NCI-H69 (cell line): ENCODE results near the gene SSB.
"Not testable (repeated sequence)": the region's sequence is repeated elsewhere in the genome, so short reads cannot be mapped to it uniquely, and the experiment has no call there.

Experiments
- DNase-seq: peaks from one replicate; lab custom pipeline; 2025; lab: John Stamatoyannopoulos, UW

SSB gene

GRCh38 chr2:169782513-169782912 lies 16.2 kb upstream of the SSB start:
- DNase-seq: no peak

- no peak for DNase-seq
These were observed 8.1 kb upstream of the SSB start for GRCh38 chr2:169790581-169790980.

DNA sequence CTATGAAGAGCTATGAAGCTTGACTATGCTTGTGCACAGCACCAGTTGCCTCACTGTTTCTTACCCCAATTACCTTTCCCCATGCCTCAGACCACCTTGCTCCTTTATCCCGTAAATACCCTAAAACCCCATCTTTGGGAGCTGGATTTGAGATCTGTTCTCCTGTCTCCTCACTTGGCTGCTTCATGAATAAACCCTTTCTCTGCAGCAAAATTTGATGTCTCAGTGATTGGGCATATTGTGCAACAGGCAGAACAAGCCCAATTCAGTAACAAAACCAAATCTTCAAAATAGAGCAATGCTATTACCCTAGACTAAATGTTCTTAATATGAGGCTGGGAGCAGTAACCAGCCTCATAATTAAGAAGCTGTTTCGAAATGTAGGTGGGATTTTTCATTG lies 3.5 kb upstream of the SSB start:
- no peak for DNase-seq

- DNase-seq: peak; percentile 6
These were observed 2.2 kb upstream of the SSB start for GRCh38 chr2:169796441-169796840.

DNA sequence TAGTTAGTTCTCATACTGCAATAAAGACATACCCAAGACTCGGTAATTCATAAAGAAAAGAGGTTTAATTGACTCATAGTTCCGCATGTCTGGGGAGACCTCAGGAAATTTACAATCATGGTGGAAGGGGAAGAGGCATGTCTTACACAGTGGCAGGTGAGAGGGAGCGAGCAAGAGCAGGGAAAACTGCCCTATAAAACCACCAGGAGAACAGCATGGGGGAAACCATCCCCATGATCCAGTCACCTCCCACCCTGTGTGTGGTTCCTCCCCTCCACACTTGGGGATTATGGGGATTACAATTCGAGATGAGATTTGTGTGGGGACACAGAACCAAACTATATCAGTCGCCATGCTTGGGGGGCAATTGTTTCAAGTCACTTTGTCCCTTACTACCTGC lies 1.1 kb upstream of the SSB start:
- no peak for DNase-seq

- DNase-seq: no peak
These were observed 314 bp upstream of the SSB start for GRCh38 chr2:169798397-169798717.

DNA sequence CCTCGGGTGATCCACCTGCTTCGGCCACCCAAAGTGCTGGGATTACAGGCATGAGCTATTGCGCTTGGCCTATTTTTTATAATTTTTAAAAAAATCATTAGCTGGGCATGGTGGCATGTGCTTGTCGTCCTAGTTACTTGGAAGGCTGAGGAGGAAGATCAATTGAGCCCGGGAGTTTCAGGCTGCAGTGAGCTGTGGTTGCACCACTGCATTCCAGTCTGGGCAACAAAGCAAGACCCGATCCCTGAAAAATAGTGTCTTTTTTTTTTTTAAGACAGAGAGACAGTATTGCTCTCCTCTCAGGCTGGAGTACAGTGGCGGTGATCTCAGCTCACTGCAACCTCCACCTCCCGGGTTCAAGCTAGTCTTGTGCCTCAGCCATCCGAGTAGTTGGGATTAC lies 4.8 kb downstream of the SSB start:
- DNase-seq: no peak

DNA sequence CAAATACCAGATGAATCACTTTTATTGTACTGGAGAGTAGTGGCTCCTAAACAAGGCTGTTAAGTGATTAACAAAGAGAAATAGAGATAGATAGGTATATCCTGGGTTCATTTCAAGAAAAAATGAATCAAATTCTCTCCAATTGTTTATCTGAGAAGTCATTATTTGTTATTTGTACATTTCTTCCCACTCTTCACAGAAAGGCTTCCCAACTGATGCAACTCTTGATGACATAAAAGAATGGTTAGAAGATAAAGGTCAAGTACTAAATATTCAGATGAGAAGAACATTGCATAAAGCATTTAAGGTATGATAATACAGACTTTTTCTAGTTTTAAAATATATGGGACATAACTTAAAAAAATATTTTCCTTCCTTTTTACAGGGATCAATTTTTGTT lies 7.9 kb downstream of the SSB start:
- no peak for DNase-seq

GRCh38 chr2:169808221-169808620 lies 9.6 kb downstream of the SSB start:
- DNase-seq: no peak

- no peak for DNase-seq
These were observed 17.2 kb downstream of the SSB start for GRCh38 chr2:169815849-169816248.

- not testable (repeated sequence) for DNase-seq
These were observed 18.3 kb downstream of the SSB start for GRCh38 chr2:169816961-169817360.

DNA sequence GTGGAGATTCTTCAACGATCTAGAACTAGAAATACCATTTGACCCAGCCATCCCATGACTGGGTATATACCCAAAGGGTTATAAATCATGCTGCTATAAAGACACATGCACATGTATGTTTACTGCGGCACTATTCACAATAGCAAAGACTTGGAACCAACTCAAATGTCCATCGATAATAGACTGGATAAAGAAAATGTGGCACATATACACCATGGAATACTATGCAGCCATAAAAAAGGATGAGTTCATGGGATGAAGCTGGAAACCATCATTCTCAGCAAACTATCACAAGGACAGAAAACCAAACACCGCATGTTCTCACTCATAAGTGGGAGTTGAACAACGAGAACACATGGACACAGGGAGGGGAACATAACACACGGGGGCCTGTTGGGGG lies 18.7 kb downstream of the SSB start:
- DNase-seq: not testable (repeated sequence)

DNA sequence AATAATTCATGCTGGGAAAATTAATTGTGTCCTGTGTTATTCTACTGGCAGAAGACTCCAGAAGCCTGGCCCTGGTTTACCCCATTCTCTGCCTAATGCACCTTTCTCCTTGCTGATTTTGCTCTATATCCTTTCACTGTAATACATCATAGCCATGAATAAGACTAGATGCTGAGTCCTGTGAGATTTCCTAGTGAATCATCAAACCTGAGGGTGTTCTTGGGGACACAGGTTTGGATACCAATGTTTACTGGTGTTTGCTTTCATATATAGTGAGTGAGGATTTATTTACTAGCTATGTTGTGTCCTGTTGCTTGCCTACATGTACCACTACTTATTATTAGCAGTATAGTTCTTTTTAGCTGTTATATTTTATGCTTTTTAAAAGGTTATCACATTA lies 19.6 kb downstream of the SSB start:
- DNase-seq: peak; percentile 20

- DNase-seq: peak; percentile 63
These were observed 20.4 kb downstream of the SSB start for GRCh38 chr2:169819106-169819505.

DNA sequence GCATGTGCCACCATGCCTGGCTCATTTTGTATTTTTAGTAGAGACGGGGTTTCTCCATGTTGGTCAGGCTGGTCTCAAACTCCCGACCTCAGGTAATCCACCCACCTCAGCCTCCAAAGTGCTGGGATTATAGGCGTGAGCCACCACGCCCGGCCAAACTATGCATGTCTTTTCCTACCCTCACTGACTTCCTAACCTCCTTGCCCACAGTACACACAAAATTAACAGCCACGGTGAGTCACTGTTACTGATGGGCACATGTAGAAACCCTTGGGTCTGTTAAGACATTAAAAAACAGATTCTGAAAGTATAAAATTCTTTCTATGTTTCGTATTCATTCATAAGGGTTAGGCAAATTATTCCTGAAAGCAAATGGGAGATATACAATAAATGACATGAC lies 21.4 kb downstream of the SSB start:
- DNase-seq: not testable (repeated sequence)

GRCh38 chr2:169822036-169822435 lies 23.4 kb downstream of the SSB start:
- DNase-seq: no peak

- DNase-seq: no peak
These were observed 24.2 kb downstream of the SSB start for GRCh38 chr2:169822785-169823392.

DNA sequence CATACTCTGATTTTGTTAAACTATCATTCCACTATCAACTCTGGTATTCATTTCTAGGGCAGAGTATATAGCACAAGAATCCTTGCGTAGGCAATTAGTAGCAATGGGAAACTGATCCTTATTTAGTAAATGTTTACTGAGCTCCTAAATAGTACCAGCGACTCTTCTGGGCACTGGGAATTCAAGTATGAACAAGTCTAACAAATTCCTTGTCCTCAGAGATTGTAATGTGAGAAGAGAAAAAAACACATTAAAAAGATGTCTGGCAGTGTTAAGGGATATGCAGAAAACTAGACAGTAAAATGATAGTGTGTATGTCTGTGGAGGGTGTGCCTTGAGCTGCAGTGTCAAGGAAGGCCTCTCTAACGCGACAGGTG lies 25.3 kb downstream of the SSB start:
- DNase-seq: no peak

DNA sequence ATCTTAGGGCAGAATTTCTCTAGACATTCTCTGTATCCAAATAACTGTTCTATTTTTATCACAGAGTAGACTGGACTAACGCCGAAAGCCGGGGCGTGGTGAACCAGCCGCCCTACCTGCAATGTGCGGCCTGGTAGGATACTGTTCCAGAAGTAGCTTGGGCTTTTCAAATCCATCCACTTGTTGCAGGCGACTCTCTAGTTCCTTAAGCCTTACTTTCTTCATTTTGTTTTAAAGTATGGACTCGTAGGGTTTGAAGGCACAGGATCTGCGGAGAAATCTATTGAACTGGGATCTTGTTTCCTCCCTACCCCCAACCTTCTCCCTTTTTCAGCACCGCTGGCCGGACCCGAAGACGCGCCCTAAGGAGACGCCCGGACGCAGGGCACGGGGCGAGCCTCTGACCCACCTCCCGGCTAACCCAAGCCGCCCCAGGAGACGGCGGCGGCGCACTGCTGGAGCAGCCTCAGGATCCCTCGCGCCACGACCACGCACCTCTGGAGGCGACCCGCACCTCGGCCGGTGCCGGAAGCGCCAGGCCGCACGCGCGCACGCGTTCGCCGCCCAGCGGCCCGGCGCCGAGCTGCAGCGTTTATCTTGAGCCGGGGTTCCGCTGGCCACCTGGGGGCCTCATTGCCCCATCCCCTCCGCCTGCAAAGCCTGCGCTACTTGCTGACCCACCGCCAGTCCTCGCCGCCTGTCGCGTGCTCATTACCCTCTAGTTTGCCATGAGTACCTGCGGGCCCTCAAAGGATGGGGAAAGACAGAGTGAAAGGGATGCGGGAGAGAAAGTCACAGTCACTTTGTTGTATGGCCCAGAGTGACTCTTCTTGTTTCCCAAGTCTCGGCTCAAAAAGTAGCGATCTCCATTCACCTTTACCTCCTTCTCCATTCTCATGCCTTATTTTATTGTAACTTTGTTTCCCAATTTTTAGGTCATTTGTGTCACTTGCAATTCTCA lies 26.0 kb downstream of the SSB start, which contains the start of gene METTL5:
METTL5 (minus strand) TSS at position 533 of the 961 bp plus-strand sequence; CDS start at position 225, 308 bp downstream.
- DNase-seq: peak; percentile 88

- peak; percentile 90 for DNase-seq
These were observed 28.8 kb downstream of the SSB start, which contains the start of gene UBR3 for GRCh38 chr2:169827272-169828140. UBR3 (plus strand) TSS chr2:169827454; CDS start chr2:169827508, 54 bp downstream.

DNA sequence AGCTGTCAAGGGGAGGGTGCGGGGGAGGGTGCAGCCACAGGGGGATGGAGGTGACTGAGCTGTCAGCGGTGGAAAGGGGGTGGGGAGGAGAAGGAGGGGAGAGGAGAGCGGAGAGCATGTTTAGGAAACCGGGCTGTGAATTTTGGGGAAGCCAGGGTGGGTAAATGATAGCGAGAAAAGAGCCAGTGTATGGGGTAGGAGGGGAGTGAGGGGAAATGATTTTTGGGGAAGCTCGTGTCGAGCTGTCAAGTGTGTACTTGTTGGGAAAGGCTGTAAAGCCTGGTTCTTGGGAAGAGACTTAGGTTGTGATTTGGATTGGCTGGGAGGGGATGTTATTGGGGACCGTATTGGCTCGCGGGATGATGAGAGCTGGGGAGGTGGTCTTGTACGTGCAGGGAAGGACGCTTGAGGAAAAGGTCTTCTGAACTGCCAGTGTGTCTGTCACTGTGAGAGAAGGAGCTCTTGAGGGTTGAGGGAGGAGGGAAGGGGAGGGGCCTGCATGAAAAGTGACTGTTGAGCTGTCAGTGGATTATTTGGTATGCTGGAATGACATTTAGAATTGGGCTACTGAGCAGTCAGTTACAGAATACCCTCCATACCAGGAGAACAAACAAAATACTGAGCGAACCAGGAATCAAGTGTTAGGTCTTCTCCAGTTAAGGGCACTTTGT lies 29.6 kb downstream of the SSB start:
- peak; percentile 45 for DNase-seq

DNA sequence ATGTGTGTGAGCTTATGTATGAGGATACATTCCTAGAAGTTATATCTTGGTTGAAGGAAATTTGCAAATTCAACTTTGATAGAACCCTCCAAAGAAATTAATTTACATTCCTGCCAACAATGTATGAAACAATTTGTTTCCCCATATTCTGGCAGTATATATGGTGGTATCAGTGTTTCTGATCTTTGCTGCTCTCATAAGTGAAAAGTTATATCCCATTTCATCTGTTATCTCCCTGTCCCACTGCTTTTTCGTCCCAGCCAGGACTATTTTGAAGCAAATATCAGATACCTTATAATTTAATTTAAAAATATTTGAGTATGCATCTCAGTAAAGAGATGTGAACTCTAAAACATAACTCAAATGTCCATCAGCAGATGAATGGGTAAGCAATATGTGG lies 35.7 kb downstream of the SSB start:
- DNase-seq: no peak
